H9 (cell line): ENCODE measurements around the gene TMEM237. TPM values are rescaled to one million over a fixed set of nuclear protein-coding genes. Genes with fewer than 3 reads are reported as not detected.

ENCODE experiments used
- DNase-seq: peaks from one replicate; pipeline ENCODE4 v3.0.0-alpha.2; 2017
- H2AFZ ChIP-seq: one replicate; pipeline ENCODE4 v1.6.1; 2013; ENCODE audit warnings: mild to moderate bottlenecking, low read length, control low read depth, moderate library complexity
- H2AK5ac ChIP-seq: 2 replicates; pipeline ENCODE4 v1.6.1; 2013; ENCODE audit warnings: low read length, control low read depth, mixed read lengths; ENCODE audit not compliant: insufficient read length
- H2BK120ac ChIP-seq: one replicate; pipeline ENCODE4 v1.6.1; 2013; ENCODE audit warnings: low read depth, mild to moderate bottlenecking, low read length, control low read depth, inconsistent platforms; ENCODE audit not compliant: poor library complexity, severe bottlenecking
- H2BK12ac ChIP-seq: 2 replicates; pipeline ENCODE4 v1.6.1; 2013; ENCODE audit warnings: low read length, control low read depth, mixed read lengths, low read depth; ENCODE audit not compliant: insufficient read length
- H2BK15ac ChIP-seq: 2 replicates; pipeline ENCODE4 v1.6.1; 2013; ENCODE audit warnings: low read depth, low read length, control low read depth
- H2BK20ac ChIP-seq: one replicate; pipeline ENCODE4 v1.6.1; 2013; ENCODE audit warnings: low read depth, mild to moderate bottlenecking, low read length, control low read depth, inconsistent platforms; ENCODE audit not compliant: poor library complexity, severe bottlenecking
- H2BK5ac ChIP-seq: 2 replicates; pipeline ENCODE4 v1.6.1; 2013; ENCODE audit warnings: low read length, control low read depth, mixed read lengths; ENCODE audit not compliant: insufficient read length
- H3K14ac ChIP-seq: 2 replicates; pipeline ENCODE4 v1.6.1; 2013; ENCODE audit warnings: low read length, control low read depth; ENCODE audit not compliant: insufficient read depth
- H3K18ac ChIP-seq: 2 replicates; pipeline ENCODE4 v1.6.1; 2013; ENCODE audit warnings: low read depth, mild to moderate bottlenecking, mixed read lengths, low read length, control low read depth; ENCODE audit not compliant: insufficient read length
- H3K23ac ChIP-seq: 2 replicates; pipeline ENCODE4 v1.6.1; 2013; ENCODE audit warnings: low read length, control low read depth, mixed read lengths, low read depth; ENCODE audit not compliant: insufficient read length
- H3K23me2 ChIP-seq: 2 replicates; pipeline ENCODE4 v1.6.1; 2013; ENCODE audit warnings: low read depth, mild to moderate bottlenecking, mixed read lengths, low read length, control low read depth; ENCODE audit not compliant: insufficient read length, poor library complexity, severe bottlenecking
- H3K27ac ChIP-seq: 2 replicates; pipeline ENCODE4 v1.5.1; 2013; ENCODE audit warnings: low read length, control low read depth, mixed read lengths, low read depth; ENCODE audit not compliant: insufficient read length
- H3K27me3 ChIP-seq: 2 replicates; pipeline ENCODE4 v1.6.1; 2013; ENCODE audit warnings: low read length, control low read depth, inconsistent platforms; ENCODE audit not compliant: insufficient read depth
- H3K4ac ChIP-seq: 2 replicates; pipeline ENCODE4 v1.6.1; 2013; ENCODE audit warnings: low read depth, mild to moderate bottlenecking, control low read depth, inconsistent platforms, low read length, moderate library complexity
- H3K4me1 ChIP-seq: 2 replicates; pipeline ENCODE4 v1.6.1; 2013; ENCODE audit warnings: low read length, control low read depth, inconsistent platforms; ENCODE audit not compliant: insufficient read depth
- H3K4me2 ChIP-seq: 2 replicates; pipeline ENCODE4 v1.6.1; 2013; ENCODE audit warnings: low read length, control low read depth, mixed read lengths; ENCODE audit not compliant: insufficient read length, insufficient read depth
- H3K56ac ChIP-seq: 2 replicates; pipeline ENCODE4 v1.6.1; 2013; ENCODE audit warnings: low read depth, mild to moderate bottlenecking, mixed read lengths, low read length, control low read depth; ENCODE audit not compliant: insufficient read length
- H3K79me1 ChIP-seq: 2 replicates; pipeline ENCODE4 v1.6.1; 2013; ENCODE audit warnings: low read depth, mild to moderate bottlenecking, moderate library complexity, low read length, control low read depth, inconsistent platforms; ENCODE audit not compliant: insufficient read depth, poor library complexity, severe bottlenecking
- H3K79me2 ChIP-seq: 2 replicates; pipeline ENCODE4 v1.6.1; 2013; ENCODE audit warnings: low read length, control low read depth, inconsistent platforms; ENCODE audit not compliant: insufficient read depth
- H3K9ac ChIP-seq: 2 replicates; pipeline ENCODE4 v1.6.1; 2013; ENCODE audit warnings: low read length, control low read depth, mixed read lengths; ENCODE audit not compliant: insufficient read length; ENCODE audit errors: extremely low read depth
- H3K9me3 ChIP-seq: one replicate; pipeline ENCODE4 v1.6.1; 2013; ENCODE audit warnings: low read depth, low read length, inconsistent platforms; ENCODE audit not compliant: control insufficient read depth
- H3T11ph ChIP-seq: one replicate; pipeline ENCODE4 v1.6.1; 2013; ENCODE audit warnings: mild to moderate bottlenecking, low read length, control low read depth, inconsistent platforms
- H4K20me1 ChIP-seq: one replicate; pipeline ENCODE4 v1.6.1; 2013; ENCODE audit not compliant: control insufficient read depth, insufficient read length, insufficient read depth
- H4K5ac ChIP-seq: 2 replicates; pipeline ENCODE4 v1.6.1; 2013; ENCODE audit warnings: low read depth, mild to moderate bottlenecking, mixed read lengths, low read length, control low read depth; ENCODE audit not compliant: insufficient read length
- H4K8ac ChIP-seq: replicated peaks from 2 replicates; pipeline ENCODE4 v1.6.1; 2013; ENCODE audit warnings: low read length, control low read depth, mixed read lengths, low read depth; ENCODE audit not compliant: insufficient read length
- H4K91ac ChIP-seq: 2 replicates; pipeline ENCODE4 v1.6.1; 2013; ENCODE audit warnings: low read depth, mild to moderate bottlenecking, moderate library complexity, mixed read lengths, low read length, control low read depth; ENCODE audit not compliant: insufficient read length
- H3K27ac Mint-ChIP-seq, 3 experiments: 2 replicates in 2 of 3; 3 replicates in 1 of 3; pipeline ENCODE4 v1.8.0; 2020 to 2021; ENCODE audit warnings: mixed read lengths in 3 of 3, mild to moderate bottlenecking in 1 of 3, moderate library complexity in 1 of 3
- H3K27me3 Mint-ChIP-seq: 2 replicates; pipeline ENCODE4 v1.8.0; 2021; ENCODE audit warnings: low read depth, mild to moderate bottlenecking, moderate library complexity, mixed read lengths
- H3K36me3 Mint-ChIP-seq, 3 experiments: 2 replicates in 2 of 3; 3 replicates in 1 of 3; pipeline ENCODE4 v1.8.0; 2020 to 2021; ENCODE audit warnings: low read depth in 3 of 3, mixed read lengths in 3 of 3; ENCODE audit not compliant: insufficient read depth in 1 of 3
- H3K4me1 Mint-ChIP-seq, 2 experiments: 2 replicates each; pipeline ENCODE4 v1.8.0; 2020; ENCODE audit warnings: mixed read lengths in 2 of 2
- H3K4me3 Mint-ChIP-seq, 2 experiments: 2 replicates in 1 of 2; 3 replicates in 1 of 2; pipeline ENCODE4 v1.8.0; 2020 to 2021; ENCODE audit warnings: mild to moderate bottlenecking in 2 of 2, mixed read lengths in 2 of 2, moderate library complexity in 1 of 2
- H3K9me3 Mint-ChIP-seq, 2 experiments: 2 replicates in 1 of 2; 3 replicates in 1 of 2; pipeline ENCODE4 v1.8.0; 2020; ENCODE audit warnings: mild to moderate bottlenecking in 2 of 2, mixed read lengths in 2 of 2, moderate library complexity in 1 of 2
- WGBS: extraction: QIAGEN DNeasy Blood & Tissue Kit; methylation state at CpG from one replicate; pipeline ENCODE4 v1.1.7; 2013; ENCODE audit warnings: missing lambda C conversion rate, low lambda C conversion rate, mixed read lengths; ENCODE audit not compliant: insufficient read length; ENCODE audit errors: extremely low coverage; 5-methylcytosine and 5-hydroxymethylcytosine counted together
- total RNA-seq: library from RNA; stranded (reverse); gene quantifications from 2 replicates; pipeline ENCODE4 v1.2.1, GENCODE V29; 2021
- TF ChIP-seq, protein P1 (sequence below): fragments of 200-600 bp; sonication (generic); conservative IDR thresholded peaks from 3 replicates; pipeline ENCODE4 v1.8.0; 2021; ENCODE audit warnings: antibody characterized with exemption, mild to moderate bottlenecking

TMEM237 gene
- total RNA-seq, 1 experiment from 2014 or later = 37.7 TPM

DNA sequence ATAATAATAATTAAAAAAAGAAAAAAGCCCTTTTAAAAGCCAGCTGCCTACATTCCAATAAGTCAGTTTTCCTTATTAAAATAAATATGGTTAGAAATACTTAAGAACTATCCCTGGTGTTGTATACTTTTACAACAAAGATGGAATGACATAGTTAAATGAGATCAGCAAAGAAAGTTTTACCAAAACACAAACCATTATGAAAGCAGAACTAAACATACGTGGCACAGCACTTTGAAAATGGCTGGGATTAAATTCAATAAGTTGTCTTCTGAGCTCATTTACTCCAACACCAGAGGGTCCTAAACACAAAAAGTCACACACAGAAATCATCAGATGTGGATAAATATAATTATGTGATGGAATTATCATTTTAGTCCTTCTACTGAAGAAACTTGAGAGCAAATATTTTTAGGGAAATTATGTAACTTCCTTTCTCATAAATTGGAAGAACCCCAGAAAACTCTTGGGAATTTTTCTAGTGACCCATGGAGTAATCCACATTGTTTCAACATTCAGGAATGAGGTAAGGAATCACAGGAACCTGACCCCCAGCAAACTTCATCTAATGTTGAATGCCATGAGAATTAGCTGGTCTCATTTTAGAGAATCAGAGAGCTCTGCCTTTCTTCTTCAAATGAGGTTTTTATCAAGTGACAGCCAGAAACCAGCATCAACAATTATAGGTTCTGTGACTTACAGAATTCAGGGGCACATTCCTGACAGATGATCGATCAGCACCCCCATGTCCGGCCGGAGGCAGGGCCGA is 11.5 kb upstream of the TMEM237 start:
- Mint-ChIP-seq H3K4me1 (peaks cover 0 to 2% of the 10 kb centered on the region in 2 experiments; a peak in 1 of 4 replicates), H3K9me3 (no peaks in the 10 kb centered on the region), H3K4me3 (no peak overlapping the region), H3K27ac (no peak overlapping the region), H3K36me3 (no peaks in the 10 kb centered on the region), H3K27me3 (peaks cover 4% of the 10 kb centered on the region; the same call in 1 of the 2 replicates)
- Histone ChIP-seq H4K5ac (no peak overlapping the region), H3K4me1 (no peaks in the 10 kb centered on the region), H2BK12ac (no peak overlapping the region), H3K18ac (no peak overlapping the region), H3K27me3 (no peaks in the 10 kb centered on the region), H3T11ph (no peak overlapping the region), H3K79me2 (no peaks in the 10 kb centered on the region), H2BK120ac (no peak overlapping the region), H3K27ac (no peak overlapping the region), H3K9ac (no peak overlapping the region), H3K23me2 (no peaks in the 10 kb centered on the region), H3K4me2 (no peak overlapping the region), H2BK5ac (no peak overlapping the region), H4K20me1 (no peaks in the 10 kb centered on the region), H3K9me3 (no peaks in the 10 kb centered on the region), H2AK5ac (no peak overlapping the region), H4K91ac (no peak overlapping the region), H3K14ac (no peak overlapping the region), H3K23ac (no peak overlapping the region), H3K56ac (no peak overlapping the region), H3K79me1 (no peaks in the 10 kb centered on the region), H3K4ac (no peak overlapping the region), H2AFZ (no peak overlapping the region), H2BK15ac (no peak overlapping the region), H4K8ac (no peak overlapping the region), H2BK20ac (no peak overlapping the region)
- WGBS = no CpG with 5 or more reads among the region's 5 CpGs
- TF ChIP-seq, protein P1, sequence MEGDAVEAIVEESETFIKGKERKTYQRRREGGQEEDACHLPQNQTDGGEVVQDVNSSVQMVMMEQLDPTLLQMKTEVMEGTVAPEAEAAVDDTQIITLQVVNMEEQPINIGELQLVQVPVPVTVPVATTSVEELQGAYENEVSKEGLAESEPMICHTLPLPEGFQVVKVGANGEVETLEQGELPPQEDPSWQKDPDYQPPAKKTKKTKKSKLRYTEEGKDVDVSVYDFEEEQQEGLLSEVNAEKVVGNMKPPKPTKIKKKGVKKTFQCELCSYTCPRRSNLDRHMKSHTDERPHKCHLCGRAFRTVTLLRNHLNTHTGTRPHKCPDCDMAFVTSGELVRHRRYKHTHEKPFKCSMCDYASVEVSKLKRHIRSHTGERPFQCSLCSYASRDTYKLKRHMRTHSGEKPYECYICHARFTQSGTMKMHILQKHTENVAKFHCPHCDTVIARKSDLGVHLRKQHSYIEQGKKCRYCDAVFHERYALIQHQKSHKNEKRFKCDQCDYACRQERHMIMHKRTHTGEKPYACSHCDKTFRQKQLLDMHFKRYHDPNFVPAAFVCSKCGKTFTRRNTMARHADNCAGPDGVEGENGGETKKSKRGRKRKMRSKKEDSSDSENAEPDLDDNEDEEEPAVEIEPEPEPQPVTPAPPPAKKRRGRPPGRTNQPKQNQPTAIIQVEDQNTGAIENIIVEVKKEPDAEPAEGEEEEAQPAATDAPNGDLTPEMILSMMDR = no peak
- DNase-seq = no peak
